Measurements from ENCODE around the gene KCNE1. TPM values are rescaled to one million over a fixed set of nuclear protein-coding genes. Genes with fewer than 3 reads are reported as not detected.

The KCNE1 gene
- total and polyA plus RNA-seq, 2 of the 13 experiments (the other 11 are each of a cell fraction or from before 2014, with no cell fraction given) = 0.35 TPM; not detected in 1

DNA sequence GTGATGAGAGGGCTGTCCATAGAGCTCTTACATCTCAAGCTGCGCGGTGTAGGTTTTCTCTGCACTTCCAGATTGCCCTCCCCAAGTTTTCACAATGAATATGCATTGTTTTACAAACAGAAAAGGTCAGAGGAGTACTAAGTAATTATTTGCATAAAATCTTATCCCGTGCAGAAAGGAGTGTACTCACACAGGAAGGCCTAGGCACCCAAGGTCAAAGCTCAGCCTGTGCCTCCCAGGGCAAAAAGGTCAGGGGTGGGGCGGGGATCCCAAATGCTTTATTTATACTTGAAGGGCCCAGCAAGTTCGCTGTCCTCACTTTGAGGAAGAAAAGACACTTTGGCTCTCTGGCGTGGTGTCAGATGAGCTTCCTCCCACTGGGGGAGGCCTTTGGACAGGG is 10.3 kb upstream of the KCNE1 start (continued):
- TF ChIP-seq CREM (IDR thresholded peaks at IDR 0.05) (peak; percentile 78), CREM (CRISPR knock-in tag; IDR thresholded peaks at IDR 0.05) (no peak), BHLHE40 (IDR thresholded peaks at IDR 0.05; ENCODE audit: low read length) (peak; percentile 90), ZNF792 (CRISPR knock-in tag; IDR thresholded peaks at IDR 0.05) (peak; percentile 34; the same call in 1 of the 2 replicates), RFX3 (CRISPR knock-in tag; IDR thresholded peaks at IDR 0.05) (no peak), BCL6 (CRISPR knock-in tag; IDR thresholded peaks at IDR 0.05) (peak; percentile 84), SMARCC2 (IDR thresholded peaks at IDR 0.05) (no peak), PPARG (CRISPR knock-in tag; conservative IDR thresholded peaks at IDR 0.05) (0 out of 2 replicates have a peak, but pooled peaks have one; percentile 29), ZFY (CRISPR knock-in tag; IDR thresholded peaks at IDR 0.05) (0 out of 2 replicates have a peak, but pooled peaks have one; percentile 40), ZBTB21 (CRISPR knock-in tag; IDR thresholded peaks at IDR 0.05) (no peak), NFYB (CRISPR knock-in tag; IDR thresholded peaks at IDR 0.05) (no peak), TARDBP (CRISPR knock-in tag; IDR thresholded peaks at IDR 0.05) (peak; percentile 76; the same call in 1 of the 2 replicates), SOX5 (CRISPR knock-in tag; IDR thresholded peaks at IDR 0.05; ENCODE audit: borderline replicate concordance) (peak; percentile 96), NCOA5 (CRISPR knock-in tag; IDR thresholded peaks at IDR 0.05) (no peak), ETV5 (CRISPR knock-in tag; IDR thresholded peaks at IDR 0.05; ENCODE audit: borderline replicate concordance) (peak; percentile 76)
- TF ChIP-seq, protein P1, sequence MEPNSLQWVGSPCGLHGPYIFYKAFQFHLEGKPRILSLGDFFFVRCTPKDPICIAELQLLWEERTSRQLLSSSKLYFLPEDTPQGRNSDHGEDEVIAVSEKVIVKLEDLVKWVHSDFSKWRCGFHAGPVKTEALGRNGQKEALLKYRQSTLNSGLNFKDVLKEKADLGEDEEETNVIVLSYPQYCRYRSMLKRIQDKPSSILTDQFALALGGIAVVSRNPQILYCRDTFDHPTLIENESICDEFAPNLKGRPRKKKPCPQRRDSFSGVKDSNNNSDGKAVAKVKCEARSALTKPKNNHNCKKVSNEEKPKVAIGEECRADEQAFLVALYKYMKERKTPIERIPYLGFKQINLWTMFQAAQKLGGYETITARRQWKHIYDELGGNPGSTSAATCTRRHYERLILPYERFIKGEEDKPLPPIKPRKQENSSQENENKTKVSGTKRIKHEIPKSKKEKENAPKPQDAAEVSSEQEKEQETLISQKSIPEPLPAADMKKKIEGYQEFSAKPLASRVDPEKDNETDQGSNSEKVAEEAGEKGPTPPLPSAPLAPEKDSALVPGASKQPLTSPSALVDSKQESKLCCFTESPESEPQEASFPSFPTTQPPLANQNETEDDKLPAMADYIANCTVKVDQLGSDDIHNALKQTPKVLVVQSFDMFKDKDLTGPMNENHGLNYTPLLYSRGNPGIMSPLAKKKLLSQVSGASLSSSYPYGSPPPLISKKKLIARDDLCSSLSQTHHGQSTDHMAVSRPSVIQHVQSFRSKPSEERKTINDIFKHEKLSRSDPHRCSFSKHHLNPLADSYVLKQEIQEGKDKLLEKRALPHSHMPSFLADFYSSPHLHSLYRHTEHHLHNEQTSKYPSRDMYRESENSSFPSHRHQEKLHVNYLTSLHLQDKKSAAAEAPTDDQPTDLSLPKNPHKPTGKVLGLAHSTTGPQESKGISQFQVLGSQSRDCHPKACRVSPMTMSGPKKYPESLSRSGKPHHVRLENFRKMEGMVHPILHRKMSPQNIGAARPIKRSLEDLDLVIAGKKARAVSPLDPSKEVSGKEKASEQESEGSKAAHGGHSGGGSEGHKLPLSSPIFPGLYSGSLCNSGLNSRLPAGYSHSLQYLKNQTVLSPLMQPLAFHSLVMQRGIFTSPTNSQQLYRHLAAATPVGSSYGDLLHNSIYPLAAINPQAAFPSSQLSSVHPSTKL (CRISPR knock-in tag; IDR thresholded peaks at IDR 0.05) = peak; percentile 92
- TF ChIP-seq, protein P2, sequence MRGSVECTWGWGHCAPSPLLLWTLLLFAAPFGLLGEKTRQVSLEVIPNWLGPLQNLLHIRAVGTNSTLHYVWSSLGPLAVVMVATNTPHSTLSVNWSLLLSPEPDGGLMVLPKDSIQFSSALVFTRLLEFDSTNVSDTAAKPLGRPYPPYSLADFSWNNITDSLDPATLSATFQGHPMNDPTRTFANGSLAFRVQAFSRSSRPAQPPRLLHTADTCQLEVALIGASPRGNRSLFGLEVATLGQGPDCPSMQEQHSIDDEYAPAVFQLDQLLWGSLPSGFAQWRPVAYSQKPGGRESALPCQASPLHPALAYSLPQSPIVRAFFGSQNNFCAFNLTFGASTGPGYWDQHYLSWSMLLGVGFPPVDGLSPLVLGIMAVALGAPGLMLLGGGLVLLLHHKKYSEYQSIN (CRISPR knock-in tag; IDR thresholded peaks at IDR 0.05; ENCODE audit: borderline replicate concordance) = no peak
- TF ChIP-seq, protein P3, sequence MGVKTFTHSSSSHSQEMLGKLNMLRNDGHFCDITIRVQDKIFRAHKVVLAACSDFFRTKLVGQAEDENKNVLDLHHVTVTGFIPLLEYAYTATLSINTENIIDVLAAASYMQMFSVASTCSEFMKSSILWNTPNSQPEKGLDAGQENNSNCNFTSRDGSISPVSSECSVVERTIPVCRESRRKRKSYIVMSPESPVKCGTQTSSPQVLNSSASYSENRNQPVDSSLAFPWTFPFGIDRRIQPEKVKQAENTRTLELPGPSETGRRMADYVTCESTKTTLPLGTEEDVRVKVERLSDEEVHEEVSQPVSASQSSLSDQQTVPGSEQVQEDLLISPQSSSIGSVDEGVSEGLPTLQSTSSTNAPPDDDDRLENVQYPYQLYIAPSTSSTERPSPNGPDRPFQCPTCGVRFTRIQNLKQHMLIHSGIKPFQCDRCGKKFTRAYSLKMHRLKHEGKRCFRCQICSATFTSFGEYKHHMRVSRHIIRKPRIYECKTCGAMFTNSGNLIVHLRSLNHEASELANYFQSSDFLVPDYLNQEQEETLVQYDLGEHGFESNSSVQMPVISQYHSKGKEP (CRISPR knock-in tag; IDR thresholded peaks at IDR 0.05) = no peak
- TF ChIP-seq, protein P4, sequence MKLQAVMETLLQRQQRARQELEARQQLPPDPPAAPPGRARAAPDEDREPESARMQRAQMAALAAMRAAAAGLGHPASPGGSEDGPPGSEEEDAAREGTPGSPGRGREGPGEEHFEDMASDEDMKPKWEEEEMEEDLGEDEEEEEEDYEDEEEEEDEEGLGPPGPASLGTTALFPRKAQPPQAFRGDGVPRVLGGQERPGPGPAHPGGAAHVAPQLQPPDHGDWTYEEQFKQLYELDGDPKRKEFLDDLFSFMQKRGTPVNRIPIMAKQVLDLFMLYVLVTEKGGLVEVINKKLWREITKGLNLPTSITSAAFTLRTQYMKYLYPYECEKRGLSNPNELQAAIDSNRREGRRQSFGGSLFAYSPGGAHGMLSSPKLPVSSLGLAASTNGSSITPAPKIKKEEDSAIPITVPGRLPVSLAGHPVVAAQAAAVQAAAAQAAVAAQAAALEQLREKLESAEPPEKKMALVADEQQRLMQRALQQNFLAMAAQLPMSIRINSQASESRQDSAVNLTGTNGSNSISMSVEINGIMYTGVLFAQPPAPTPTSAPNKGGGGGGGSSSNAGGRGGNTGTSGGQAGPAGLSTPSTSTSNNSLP (IDR thresholded peaks at IDR 0.05; ENCODE audit: low read depth, low read length) = peak; percentile 18; the same call in 1 of the 2 replicates
- TF ChIP-seq, protein P5, sequence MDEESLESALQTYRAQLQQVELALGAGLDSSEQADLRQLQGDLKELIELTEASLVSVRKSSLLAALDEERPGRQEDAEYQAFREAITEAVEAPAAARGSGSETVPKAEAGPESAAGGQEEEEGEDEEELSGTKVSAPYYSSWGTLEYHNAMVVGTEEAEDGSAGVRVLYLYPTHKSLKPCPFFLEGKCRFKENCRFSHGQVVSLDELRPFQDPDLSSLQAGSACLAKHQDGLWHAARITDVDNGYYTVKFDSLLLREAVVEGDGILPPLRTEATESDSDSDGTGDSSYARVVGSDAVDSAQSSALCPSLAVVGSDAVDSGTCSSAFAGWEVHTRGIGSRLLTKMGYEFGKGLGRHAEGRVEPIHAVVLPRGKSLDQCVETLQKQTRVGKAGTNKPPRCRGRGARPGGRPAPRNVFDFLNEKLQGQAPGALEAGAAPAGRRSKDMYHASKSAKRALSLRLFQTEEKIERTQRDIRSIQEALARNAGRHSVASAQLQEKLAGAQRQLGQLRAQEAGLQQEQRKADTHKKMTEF (CRISPR knock-in tag; IDR thresholded peaks at IDR 0.05) = peak; percentile 58; the same call in 1 of the 2 replicates
- TF ChIP-seq, protein P6, sequence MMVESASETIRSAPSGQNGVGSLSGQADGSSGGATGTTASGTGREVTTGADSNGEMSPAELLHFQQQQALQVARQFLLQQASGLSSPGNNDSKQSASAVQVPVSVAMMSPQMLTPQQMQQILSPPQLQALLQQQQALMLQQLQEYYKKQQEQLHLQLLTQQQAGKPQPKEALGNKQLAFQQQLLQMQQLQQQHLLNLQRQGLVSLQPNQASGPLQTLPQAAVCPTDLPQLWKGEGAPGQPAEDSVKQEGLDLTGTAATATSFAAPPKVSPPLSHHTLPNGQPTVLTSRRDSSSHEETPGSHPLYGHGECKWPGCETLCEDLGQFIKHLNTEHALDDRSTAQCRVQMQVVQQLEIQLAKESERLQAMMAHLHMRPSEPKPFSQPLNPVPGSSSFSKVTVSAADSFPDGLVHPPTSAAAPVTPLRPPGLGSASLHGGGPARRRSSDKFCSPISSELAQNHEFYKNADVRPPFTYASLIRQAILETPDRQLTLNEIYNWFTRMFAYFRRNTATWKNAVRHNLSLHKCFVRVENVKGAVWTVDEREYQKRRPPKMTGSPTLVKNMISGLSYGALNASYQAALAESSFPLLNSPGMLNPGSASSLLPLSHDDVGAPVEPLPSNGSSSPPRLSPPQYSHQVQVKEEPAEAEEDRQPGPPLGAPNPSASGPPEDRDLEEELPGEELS (CRISPR knock-in tag; IDR thresholded peaks at IDR 0.05) = peak; percentile 91
